ENCODE measurements around the gene AIM2.
"Not testable (repeated sequence)": the region's sequence is repeated elsewhere in the genome, so short reads cannot be mapped to it uniquely, and the experiment has no call there.

Gene AIM2

DNA sequence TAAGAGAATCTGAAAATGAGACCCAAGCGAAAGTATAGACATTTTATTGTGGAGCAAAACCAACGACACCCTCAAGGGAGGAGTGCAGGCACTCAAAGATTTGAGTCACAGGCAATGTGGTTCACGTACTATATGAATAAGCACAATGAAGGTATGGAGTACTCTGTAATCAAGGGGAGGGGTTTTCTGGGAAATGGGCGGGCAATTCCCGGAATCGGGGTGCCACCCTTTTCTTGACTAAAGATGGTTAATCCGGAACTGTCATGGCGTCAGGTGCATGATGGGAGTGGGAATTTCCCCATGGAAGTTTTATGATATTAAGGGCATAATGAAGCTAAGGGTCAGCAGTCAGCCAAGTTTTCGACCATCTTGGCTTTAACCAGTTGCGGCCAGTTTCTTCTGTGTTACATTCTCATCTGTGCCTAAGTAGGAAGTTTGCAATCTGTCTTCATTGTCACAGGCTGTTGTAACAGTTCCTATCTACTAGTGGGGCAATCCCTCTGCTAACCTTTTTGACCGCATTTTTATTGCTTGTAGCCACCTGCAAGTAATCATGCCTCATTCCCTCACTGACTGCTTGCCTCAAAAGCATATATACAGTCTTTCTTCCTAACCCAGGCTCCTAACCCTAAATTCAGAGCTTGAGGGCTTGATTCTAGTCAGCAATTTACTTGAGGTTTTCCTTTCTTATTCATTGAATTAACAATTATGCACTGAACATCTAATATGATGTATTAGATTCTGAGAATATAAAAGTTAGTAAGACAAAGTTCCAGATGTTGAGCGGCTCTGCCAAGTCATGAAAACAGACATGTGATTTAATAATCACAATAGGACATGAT, 775 bp upstream of the AIM2 start:
- DNase-seq: peak; percentile 98

DNA sequence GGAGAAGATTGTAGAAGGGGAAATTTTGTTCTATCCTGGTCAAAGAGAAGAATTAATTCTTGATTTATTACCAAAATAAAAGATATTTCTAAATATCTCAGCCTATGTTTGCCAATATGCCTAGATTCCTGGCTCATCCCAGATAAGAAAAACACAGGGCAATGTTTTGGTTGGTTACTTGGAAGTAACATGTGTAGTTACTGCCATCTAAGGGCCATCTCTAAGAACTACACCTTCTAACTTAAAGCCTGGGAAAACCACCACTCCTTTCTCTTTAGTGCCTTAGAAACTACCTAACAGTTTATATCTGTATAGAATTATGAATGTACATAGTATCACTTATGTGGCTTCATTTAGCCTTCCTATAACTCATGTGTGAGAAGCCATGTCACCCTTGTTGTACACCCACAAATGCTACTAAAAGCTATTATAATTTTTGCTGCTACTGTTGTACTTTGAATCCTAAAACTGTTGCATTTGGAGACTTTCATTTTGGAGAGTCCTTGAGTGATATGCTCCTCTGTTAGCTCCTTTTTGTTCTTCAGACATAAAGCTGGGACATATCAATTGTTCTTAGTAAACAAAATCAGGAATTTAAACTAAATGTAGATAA, 4.5 kb downstream of the AIM2 start:
- no peak for DNase-seq

DNA sequence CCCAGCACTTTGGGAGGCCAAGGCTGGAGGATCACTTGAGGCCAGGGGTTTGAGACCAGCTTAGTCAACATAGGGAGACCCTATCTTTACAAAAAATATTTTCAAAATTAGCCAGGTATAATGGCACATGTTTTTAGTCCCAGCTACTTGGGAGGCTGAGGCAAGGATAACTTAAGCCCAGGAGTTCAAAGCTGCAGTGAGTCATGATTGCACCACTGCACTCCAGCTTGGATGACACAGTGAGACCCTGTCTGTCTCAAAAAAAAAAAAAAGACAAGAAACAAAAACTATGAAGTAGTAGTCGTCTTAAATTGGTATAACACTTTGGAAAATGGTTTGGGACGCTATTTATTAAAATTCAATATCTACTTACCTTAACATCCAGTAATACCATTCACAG, 7.7 kb downstream of the AIM2 start:
- DNase-seq: no peak

DNA sequence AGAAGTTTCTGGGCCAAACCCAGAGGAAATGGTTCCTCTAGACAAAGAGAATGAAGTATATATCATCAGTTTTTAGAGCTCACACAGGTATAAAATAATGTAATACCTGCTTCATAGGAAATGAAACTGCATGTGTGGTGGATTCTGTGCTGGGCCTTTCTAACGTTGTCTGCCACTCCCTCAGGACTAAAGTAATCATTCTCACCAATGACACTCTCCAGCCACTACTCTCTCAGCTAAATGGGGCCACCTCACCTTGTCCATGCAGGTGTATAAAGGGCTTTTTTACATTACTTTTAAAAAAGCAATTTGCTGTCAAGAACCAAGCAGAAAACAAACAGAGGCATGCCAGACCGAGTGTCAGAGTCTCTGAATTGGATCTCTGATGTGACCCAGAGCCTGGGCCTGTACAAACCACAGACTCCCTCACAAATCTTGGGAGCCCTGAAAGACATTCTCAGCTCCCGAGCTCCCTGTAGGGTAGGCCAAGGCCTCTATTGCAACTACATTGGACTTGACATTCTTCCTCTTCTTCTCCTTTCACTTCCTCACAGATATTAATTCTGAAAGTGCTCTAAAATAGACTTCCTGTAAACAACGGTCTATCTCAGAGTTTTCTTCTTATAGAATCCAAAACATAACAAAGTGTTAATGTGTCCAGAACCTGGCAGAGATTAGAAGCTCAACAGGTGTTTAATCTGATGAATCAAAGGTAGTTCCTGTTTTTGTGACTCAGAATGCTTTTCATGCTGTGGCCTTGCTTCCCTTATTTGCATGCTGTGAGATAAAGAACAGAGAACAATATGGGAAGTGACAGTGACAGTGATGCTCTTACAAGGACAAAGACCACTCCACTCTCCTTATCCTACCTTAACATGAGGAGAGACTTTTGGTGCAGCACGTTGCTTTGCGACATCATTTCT, 8.6 kb downstream of the AIM2 start:
- DNase-seq: no peak

DNA sequence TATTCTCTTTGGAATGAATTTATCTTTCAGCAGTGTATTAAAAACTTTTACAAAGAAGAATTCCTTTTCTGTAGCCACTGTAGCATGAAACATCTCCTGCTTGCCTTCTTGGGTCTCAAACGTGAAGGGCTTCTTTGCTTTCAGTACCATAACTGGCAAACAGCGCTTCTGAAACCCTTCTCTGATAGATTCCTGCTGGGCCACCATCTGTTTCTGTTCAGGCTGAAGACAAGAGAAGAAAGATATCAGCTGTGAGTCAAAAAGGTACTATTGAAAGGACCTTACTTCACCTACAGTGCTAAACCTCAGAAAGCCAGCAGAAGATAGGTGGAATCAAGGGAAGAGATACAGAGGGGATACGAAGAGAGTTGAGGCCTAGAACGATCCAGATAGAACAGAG, 10.5 kb downstream of the AIM2 start:
- no peak for DNase-seq

DNA sequence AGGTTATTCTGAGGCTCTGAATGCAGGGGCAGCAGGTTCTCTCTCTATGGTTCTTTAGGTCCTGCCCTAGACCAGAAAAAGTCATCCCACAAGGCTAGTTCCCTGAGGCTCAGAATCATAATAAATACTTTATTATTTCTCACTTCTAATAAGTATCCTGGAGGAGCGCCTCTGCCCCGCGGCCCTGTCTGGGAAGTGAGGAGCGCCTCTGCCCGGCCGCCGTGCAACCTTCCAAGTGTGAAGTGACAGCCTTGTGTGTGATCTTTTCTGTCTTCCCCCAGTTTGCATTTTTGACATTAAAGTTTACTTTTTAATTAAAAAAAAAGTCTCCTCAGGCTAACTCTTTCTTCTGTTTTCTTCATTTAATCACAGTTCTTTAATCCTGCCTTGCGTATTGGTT, 11.5 kb downstream of the AIM2 start:
- no peak for DNase-seq

DNA sequence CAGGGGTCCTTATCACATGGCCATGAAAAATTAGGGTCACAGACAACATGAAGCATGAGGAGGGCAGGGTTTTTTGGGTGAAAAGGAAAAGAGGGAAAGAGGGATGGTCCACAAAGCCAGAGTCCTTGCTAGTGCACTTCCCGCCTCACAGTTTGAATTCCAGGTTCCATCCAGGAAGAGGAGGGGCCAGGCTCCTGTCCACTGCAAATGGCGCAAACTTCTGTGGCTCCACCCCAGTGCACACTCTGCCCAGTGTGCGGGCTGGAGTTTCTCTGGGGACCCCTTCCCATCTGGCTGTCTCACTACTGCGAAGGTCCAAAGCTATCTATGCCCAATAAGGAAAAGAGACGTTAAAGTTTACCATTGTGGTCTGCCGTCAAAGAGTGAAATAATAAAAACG, 17.8 kb downstream of the AIM2 start:
- DNase-seq: no peak

DNA sequence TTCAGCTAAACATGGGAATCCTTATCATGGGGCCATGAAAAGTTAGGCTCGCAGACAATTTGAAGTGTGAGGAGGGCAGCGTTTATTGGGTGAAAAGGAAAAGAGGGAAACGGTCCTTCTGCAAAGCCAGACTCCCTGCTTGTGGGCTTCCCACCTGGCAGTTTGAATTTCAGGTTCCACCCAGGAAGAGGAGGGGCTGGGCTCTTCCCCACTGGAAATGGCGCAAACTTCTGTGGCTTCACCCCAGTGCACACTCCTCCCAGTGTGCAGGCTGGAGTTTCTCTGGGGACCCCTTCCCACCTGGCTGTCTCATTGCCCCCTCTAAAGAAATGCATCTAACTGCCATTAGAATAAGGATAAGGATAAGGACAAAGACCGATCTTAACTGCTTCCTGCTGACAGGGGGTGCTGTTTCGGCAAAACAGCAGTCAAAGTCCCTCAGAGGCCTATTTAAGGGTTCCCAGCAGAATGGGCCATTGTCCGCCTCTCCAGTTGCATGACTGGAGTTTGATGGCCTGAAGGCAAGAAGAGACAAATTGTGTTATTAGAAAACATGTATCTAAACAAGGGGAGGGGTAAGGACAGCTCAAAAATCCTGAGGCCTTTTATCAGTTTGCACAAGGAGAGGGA, 20.4 kb downstream of the AIM2 start:
- DNase-seq: no peak

DNA sequence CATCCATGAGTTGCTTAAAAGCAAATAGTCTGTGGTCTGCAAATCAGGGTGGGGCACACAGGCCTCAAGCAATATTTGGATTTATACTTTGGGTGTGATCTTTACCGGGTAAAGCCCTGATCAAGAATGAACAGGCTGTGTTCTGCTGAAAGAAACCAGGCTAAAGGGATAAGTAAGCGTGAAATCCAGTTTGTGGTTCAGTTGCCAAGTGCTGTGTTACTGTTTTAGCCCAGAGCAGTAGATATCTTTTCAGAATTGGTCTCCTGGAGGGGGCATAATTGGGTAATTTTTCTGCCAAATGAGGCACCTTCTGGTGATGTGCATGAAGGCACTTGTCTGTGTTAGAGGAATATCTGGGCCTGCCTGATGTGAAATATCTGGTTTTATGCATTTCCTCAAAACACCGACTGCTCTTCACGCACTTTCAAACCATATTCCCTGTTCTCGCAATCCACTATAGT, 21.4 kb downstream of the AIM2 start:
- DNase-seq: no peak

DNA sequence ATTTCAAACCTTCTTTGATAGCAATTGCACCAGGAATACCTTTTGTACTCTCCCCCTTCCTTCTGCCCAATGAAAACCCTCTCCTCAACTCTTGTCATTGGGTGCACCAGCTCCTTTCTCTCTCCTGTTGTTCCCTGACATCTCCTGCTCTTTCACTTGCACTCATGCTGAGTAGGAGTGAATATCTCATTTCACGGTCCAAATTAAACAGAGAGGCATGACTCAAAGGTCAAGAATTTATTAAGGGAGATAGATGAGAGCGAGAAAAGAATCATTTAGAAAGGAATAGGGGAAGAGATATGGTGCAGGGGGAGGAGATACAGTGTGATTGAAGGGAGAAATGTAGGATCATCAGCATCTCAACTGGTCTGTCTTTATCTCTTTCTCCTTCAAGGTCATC, 22.1 kb downstream of the AIM2 start:
- DNase-seq: no peak

DNA sequence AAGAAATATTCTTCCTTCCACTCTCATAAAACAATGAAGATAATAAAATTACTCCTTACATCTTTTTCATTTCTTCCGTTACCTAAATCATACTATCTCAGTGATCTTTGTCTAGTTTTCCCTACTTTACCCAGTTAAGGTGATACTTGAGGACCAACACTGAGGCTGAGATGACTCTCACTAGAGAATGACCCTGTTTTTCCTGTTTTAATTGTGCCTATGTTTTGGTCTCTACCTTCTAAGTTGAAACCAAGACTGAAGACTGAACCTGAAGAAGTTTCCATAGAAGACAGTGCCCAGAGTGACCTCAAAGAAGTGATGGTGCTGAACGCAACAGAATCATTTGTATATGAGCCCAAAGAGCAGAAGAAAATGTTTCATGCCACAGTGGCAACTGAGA, 25.1 kb downstream of the AIM2 start:
- DNase-seq: no peak

DNA sequence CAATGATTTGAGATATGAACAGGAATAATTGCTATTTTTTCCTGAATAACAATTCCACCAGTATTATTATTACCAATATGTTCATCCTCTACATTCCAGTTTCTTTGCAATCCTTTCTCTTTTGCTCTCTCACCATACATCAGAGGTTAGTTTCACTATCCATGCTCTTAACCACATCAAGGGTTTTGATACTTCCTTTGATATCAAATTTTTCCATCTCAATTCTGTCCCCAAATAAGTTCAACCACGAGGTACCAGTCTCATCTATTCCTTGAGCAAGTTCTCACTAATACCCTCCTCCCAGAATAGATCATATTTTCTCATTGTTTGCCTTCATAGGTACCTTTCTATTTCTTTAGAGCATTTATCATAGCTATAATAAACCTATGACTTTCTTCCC, 30.1 kb downstream of the AIM2 start:
- not testable (repeated sequence) for DNase-seq

DNA sequence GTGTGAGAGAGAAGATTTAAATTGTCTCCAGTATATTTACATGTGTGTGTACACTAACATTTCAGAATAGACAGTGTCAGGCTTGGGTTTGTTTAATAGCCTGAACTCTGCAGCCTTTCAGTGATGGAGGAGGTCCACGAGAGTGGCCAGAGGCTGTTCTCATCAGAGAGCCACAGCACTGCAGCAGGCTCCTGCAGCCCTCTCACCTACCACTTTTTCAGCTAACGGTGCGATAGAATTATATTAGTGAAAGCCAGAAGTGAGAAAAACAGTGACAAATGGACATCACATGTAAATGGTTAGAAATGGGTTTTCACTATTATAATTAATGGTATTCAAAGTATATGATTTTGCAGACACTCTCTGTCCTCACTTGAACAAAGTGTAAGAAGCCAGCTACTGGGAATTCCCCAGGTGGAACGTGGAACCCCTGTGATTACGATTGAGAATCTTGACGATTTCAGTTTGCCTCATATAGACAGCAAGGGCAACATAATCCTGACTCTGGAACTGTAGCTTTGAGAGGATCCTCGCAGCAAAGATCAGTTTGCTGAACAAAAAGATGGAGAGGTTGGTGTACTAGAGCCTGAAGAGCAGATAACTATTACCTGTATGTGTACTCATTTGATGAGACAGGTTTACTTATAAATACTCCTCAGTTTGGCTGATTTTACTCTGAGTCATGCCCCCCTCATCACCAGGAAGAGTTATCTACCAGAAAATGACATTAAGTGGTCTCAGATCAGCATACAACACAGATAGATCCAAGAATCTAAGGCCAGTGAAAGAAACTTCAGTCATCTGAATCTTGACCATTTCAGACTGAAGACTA, 35.5 kb downstream of the AIM2 start:
- DNase-seq: no peak

DNA sequence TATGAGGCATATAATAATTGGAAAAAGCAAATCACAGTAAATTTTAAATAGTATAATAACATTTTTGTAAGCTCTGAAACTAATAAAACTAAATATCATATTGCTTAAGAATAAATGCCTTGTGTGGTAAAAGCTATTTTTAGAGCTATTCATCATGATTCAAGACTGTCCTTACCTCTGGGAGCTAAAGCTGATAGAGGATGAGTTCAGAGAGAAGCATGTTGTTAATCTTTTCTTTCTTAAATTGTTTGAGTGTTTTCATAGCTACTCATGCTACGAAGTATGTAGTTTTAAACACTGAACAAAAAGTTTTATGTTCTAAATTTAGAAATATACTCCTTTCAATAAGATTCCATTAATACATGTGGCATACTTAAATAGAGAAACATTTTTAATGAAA, 36.4 kb downstream of the AIM2 start:
- no peak for DNase-seq

DNA sequence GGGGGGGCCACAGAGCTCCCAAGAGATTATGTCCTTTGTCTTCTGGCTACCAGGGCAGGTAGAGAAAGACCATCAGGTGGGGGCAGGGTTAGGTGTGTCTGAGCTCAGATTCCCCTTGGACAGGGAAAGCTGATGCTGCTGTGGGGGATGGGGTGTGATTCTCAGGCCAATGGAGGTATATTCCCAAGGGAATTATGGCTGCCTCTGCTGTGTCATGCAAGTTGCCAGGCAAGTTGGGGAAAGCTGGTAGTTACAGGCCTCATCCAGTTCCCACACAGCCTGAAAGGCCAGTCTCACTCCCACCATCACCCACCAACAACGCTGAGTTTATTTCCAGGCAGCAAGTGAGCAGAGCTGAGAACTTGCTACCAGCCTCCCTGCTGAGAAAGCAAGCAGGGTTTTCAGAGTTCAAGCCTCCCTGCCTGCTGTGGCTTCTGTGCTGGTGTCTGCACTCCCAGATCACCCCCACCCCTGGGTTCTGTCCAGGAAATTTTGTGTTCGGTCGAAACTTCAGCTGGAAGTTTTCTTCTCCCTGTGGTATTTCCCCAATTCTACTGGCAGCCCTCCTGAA, 45.6 kb downstream of the AIM2 start:
- DNase-seq: no peak

DNA sequence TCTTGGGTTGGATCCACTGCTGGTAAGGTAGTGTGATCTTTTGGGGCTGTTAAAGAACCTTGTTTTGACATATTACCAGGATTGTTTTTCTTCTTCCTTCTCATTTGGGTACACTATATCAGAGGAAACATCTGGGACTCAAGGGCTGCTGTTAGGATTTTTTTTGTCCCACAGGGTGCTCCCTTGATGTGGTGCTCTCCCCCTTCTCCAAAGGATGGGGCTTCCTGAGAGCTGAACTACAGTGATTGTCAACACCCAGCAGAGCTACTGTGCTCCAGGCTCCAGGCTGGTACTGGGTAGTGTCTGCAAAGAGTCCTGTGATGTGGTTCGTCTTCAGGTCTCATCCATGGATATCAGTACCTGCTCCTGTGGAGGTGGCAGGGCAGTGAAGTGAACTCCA, 46.3 kb downstream of the AIM2 start:
- no peak for DNase-seq

DNA sequence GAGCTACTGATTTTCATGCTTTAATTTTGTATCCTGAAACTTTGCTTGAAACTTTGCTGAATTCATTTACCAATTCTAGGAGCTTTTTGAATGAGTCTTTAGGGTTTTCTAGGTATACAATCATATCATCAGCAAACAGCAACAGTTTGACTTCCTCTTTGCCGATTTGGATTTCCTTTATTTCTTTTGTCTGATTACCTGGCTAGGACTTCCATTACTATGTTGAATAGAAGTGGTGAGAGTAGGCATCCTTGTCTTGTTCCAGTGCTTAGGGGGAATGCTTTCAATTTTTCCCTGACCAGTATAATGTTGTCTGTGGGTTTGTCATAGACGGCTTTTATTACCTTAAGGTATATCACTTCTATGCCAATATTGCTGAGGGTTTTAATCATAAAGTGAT, 49.7 kb downstream of the AIM2 start:
- not testable (repeated sequence) for DNase-seq

DNA sequence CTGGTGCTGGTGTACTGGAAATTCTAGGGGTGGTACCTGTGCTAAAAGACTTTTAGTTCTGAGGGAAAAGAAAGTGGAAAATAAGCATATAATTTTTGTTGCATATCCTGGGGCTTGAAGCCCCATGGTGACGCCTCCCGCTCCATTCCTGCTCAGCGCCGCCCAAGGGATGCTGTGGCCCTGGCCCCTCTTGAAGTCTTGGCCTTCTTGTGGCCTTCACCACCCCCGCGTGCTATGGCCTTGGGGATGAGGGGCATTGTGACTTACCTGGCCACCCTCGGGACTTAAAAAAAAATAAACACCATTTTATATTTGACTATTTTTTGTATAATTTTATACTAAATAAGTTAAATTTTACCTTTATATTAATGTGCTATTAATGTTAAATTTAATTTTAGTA, 51.5 kb downstream of the AIM2 start:
- no peak for DNase-seq

DNA sequence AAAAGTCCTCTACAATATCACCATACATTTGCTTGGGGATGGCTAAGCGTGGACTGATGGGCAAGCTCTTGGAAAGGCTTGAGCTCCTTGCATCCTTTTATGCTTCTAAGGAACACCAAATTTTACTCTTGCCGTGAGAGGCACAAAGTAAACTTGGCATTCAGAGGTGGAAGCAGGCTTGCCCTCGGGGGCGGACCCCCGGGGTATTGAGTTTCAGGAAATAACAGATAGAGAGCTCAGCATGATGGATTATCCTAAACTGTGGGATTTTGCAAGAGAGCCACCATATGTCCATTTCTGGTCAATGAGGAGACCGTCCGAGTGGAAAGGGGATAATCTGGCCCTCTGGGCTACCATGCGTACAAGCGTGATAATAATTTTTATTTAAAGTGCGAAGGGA, 52.8 kb downstream of the AIM2 start:
- DNase-seq: no peak

DNA sequence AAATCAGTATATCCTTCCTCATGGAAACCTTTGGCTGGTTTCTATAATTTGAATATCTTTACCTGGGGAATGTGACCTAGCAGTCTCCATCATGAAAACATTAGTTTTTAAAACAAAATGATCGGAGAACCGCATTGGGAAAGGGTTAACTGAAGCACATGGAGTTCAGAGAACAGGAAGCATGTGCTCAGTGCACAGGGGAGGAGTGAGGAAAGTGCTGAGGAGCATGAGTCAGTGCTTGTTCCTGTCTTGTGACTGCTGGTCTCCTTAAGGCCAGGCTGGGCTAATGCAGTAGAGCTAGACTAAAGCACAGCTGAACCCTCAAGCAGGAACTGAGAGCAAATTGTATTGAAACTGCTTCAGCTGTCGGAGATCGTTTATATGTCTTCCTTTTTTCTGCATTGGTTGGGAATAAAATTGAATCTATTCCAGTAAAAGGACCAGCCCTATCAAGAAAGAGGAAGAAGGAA, 61.1 kb downstream of the AIM2 start:
- peak; percentile 75 for DNase-seq

DNA sequence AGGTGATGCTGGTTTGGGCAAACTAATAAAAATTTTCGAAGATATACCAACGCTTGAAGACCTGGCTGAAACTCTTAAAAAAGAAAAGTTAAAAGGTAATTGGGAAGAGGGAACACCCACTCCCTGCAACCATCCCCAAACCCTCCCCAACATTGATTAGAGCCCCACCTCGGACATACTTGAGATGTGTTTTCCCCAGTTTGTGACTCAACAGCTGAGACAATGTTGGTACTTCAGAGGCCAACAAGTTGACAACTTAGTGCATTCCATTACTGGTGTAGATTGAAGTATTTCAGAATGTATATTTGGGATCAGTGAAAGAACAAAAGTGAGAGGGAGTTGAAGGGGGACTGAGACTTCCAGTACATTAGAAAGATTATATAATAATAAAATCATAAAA, 61.7 kb downstream of the AIM2 start:
- no peak for DNase-seq
